Measurements from ENCODE around the gene PNMA6F. TPM values are rescaled to one million over a fixed set of nuclear protein-coding genes. Genes with fewer than 3 reads are reported as not detected.

PNMA6F gene
- total and polyA plus RNA-seq, 8 donors: 0.12 TPM; not detected in 7

DNA sequence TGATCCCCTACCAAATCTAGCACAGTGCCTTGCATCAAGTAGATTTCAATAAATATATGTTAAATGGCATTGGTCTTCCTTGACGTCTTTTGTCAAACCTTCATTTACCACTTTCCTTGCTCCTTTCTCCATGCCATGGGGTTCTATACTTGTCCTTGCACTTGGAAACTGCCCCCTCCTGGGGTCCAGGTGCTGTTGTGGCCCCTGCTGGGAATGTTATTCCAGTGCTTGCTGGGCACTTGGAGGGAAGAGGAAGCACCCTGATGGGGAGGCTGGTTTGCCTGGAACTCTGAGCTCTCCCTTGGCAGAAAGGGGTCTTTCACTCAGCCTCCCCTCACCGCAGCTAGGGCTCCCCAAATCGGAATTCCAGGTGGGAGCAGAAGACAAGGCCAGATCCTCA, 31.3 kb upstream of the PNMA6F start:
- intact Hi-C loops (cut with DNase I): no loop called here
- FAIRE-seq (no peak), ATAC-seq (no peak), DNase-seq (no peak)
- no peak overlapping the region for H3K27ac ChIP-seq
- WGBS, 2 donors: 60 to 80% methylated on average over 3 of the region's 3 CpGs
- H3K4me1 ChIP-seq: no peaks in the 10 kb centered on the region
- no peaks in the 10 kb centered on the region for H3K36me3 ChIP-seq
- no peaks in the 10 kb centered on the region for H3K9me3 ChIP-seq
- no peaks in the 10 kb centered on the region for H3K27me3 ChIP-seq
- no peak overlapping the region for H3K4me3 ChIP-seq
- TF ChIP-seq, protein P1, sequence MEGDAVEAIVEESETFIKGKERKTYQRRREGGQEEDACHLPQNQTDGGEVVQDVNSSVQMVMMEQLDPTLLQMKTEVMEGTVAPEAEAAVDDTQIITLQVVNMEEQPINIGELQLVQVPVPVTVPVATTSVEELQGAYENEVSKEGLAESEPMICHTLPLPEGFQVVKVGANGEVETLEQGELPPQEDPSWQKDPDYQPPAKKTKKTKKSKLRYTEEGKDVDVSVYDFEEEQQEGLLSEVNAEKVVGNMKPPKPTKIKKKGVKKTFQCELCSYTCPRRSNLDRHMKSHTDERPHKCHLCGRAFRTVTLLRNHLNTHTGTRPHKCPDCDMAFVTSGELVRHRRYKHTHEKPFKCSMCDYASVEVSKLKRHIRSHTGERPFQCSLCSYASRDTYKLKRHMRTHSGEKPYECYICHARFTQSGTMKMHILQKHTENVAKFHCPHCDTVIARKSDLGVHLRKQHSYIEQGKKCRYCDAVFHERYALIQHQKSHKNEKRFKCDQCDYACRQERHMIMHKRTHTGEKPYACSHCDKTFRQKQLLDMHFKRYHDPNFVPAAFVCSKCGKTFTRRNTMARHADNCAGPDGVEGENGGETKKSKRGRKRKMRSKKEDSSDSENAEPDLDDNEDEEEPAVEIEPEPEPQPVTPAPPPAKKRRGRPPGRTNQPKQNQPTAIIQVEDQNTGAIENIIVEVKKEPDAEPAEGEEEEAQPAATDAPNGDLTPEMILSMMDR (IDR thresholded peaks at IDR 0.05): no peak

DNA sequence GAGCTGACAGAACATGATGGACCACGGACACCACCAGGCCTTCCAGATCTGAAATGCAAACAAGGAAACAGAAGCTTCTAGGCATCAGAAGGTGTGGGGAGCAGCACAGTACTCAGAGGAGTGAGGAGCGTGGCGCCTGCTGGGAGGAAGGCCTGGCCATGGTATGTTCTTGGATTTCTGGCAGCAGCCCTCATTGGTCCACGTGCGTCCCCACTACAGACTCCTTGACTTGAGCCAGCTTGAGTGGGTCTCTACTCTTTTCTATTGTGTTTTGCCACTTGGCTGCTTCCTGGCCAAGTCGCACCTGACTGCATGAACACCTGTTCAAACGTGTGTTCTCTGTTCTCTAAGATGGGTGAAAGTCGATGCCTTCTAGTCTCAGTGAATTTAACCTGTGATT, 30.4 kb upstream of the PNMA6F start:
- Histone ChIP-seq H3K4me3 (no peak overlapping the region), H3K27ac (no peak overlapping the region), H3K27me3 (no peaks in the 10 kb centered on the region), H3K9me3 (no peaks in the 10 kb centered on the region), H3K4me1 (no peaks in the 10 kb centered on the region), H3K36me3 (peaks cover 0 to 5% (median 0%) of the 10 kb centered on the region in 3 donors)
- no peak for FAIRE-seq
- DNase-seq: no peak
- TF ChIP-seq, protein P1 (IDR thresholded peaks at IDR 0.05): no peak
- intact Hi-C loops (cut with DNase I): no loop called here
- ATAC-seq: no peak
- WGBS, 2 donors: 78 to 86% methylated on average over 8 of the region's 8 CpGs

DNA sequence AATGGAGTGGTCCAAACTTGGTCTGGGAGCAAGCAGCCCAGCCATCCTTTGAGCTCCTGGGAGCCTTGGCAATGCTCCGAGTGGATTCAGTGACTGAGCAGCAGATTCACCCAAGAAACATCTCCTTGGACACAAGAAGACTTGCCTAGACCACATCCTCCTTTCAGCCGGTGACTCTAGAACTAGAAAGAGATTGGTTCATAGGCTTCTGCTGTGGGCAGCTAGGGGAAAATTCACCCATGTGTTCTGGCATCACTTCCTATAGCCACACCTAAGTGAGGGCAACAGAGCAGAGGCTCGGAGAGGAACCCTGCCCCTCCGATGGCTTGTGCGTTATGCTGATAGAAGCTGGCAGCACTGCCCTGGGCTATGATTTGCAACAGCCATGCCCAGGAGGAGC, 28.4 kb upstream of the PNMA6F start:
- H3K27ac ChIP-seq: no peak overlapping the region

DNA sequence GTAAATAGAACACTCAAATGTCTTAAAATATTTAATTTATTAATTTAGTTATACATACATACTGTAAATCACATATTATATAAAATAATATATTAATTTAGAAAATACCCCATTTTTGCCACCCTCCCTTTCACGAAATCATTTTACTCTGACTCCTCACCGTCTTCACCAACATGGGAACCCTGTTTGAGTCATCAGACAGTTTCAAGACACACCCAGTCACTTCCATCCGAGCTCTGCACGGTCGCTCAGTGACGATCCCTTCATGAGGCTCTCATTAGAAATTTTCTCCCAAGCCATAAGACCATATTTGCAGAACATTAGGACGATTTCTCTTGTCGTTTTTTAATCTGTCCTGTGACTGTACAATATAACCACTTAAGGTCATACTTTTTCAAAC, 26.9 kb upstream of the PNMA6F start:
- TF ChIP-seq, protein P1 (IDR thresholded peaks at IDR 0.05): no peak
- DNase-seq (no peak), FAIRE-seq (no peak), ATAC-seq (no peak)
- Histone ChIP-seq H3K36me3 (peaks cover 0 to 5% (median 0%) of the 10 kb centered on the region in 3 donors), H3K4me1 (no peaks in the 10 kb centered on the region), H3K9me3 (no peaks in the 10 kb centered on the region), H3K4me3 (no peak overlapping the region), H3K27me3 (no peaks in the 10 kb centered on the region), H3K27ac (no peak overlapping the region)
- 79 to 90% methylated on average over 8 of the region's 8 CpGs for WGBS, 2 donors
- intact Hi-C loops (cut with DNase I): no loop called here

More for the DNA sequence above, 28.4 kb upstream of the PNMA6F start:
- Histone ChIP-seq H3K27me3 (no peaks in the 10 kb centered on the region), H3K4me3 (no peak overlapping the region), H3K4me1 (no peaks in the 10 kb centered on the region), H3K9me3 (no peaks in the 10 kb centered on the region), H3K36me3 (peaks cover 0 to 5% (median 0%) of the 10 kb centered on the region in 3 donors)
- TF ChIP-seq, protein P1 (IDR thresholded peaks at IDR 0.05): no peak
- no peak for DNase-seq
- no peak for ATAC-seq
- WGBS, 2 donors: 90 to 93% methylated on average over 5 of the region's 5 CpGs
- intact Hi-C loops (cut with DNase I): no loop called here
- no peak for FAIRE-seq

DNA sequence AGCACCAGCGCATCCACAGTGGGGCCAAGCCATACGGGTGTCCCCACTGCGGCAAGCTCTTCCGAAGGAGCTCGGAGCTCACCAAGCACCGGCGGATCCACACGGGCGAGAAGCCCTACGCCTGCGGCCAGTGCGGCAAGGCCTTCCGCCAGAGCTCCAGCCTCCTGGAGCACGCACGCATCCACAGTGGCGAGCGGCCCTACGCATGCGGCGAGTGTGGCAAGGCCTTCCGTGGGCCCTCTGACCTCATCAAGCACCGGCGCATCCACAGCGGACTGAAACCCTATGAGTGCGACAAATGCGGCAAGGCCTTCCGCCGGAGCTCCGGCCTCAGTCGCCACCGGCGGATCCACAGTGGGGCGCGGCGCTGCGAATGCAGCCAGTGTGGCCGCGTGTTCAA, 26.0 kb upstream of the PNMA6F start:
- Histone ChIP-seq H3K36me3 (peaks cover 0 to 5% (median 0%) of the 10 kb centered on the region in 3 donors), H3K9me3 (no peaks in the 10 kb centered on the region), H3K4me3 (no peak overlapping the region), H3K27me3 (no peaks in the 10 kb centered on the region), H3K27ac (no peak overlapping the region), H3K4me1 (no peaks in the 10 kb centered on the region)
- intact Hi-C loops (cut with DNase I): no loop called here
- TF ChIP-seq, protein P1 (IDR thresholded peaks at IDR 0.05): no peak
- ATAC-seq: no peak
- FAIRE-seq: no peak
- DNase-seq: no peak
- WGBS, 2 donors: 95 to 98% methylated on average over 38 of the region's 38 CpGs

Measured in pancreas (tissue), 10 donors.